Common myeloid progenitor, CD34-positive (primary cell): ENCODE measurements around the gene COL20A1.

ENCODE experiments used
- CTCF ChIA-PET: fragments of 350-600 bp; sonication (Branson Sonifier 250); formaldehyde crosslinking; loops from one replicate; lab custom pipeline; 2021; ENCODE audit warnings: antibody characterized with exemption; lab: Charles Lee
- POLR2A ChIA-PET: fragments of 350-600 bp; sonication (Branson Sonifier 250); formaldehyde crosslinking; loops from one replicate; lab custom pipeline; 2021; ENCODE audit warnings: antibody characterized with exemption; lab: Charles Lee
- DNase-seq, 3 donors: peaks; one replicate each; pipeline versions ENCODE4 v3.0.0 to v3.0.0-alpha.2; 2013
- H3K27ac ChIP-seq, 2 experiments: 1 replicate in 1 of 2; 2 replicates in 1 of 2; pipeline ENCODE4 v1.7.0; 2013; ENCODE audit warnings: inconsistent platforms in 2 of 2, low read length in 2 of 2, mild to moderate bottlenecking in 2 of 2, low read depth in 1 of 2, moderate library complexity in 1 of 2; ENCODE audit not compliant: severe bottlenecking in 2 of 2, insufficient read depth in 1 of 2, poor library complexity in 1 of 2
- H3K27me3 ChIP-seq, 5 experiments: replicated peaks in 2 of 5; 1 replicate in 3 of 5; 2 replicates in 2 of 5; pipeline versions ENCODE4 v1.6.1 to v1.7.0; 2013; ENCODE audit warnings: low read length in 4 of 5, mild to moderate bottlenecking in 2 of 5, moderate library complexity in 2 of 5, inconsistent platforms in 1 of 5; ENCODE audit not compliant: insufficient read depth in 5 of 5, control insufficient read depth in 4 of 5
- H3K36me3 ChIP-seq, 4 experiments: 1 replicate in 2 of 4; 2 replicates in 2 of 4; pipeline versions ENCODE4 v1.6.1 to v1.7.0; 2013; ENCODE audit warnings: low read length in 3 of 4, control low read depth in 1 of 4, mild to moderate bottlenecking in 1 of 4; ENCODE audit not compliant: control insufficient read depth in 4 of 4, insufficient read depth in 4 of 4
- H3K4me1 ChIP-seq, 4 experiments: 1 replicate in 3 of 4; 2 replicates in 1 of 4; pipeline versions ENCODE4 v1.6.1 to v1.7.1; 2013; ENCODE audit warnings: low read length in 3 of 4, mild to moderate bottlenecking in 3 of 4, control low read depth in 1 of 4, inconsistent platforms in 1 of 4, moderate library complexity in 1 of 4; ENCODE audit not compliant: control insufficient read depth in 4 of 4, insufficient read depth in 4 of 4; ENCODE audit errors: control extremely low read depth in 1 of 4
- H3K4me3 ChIP-seq, 7 experiments: 1 replicate in 4 of 7; 2 replicates in 3 of 7; pipeline versions ENCODE4 v1.5.1 to v1.7.0; 2013; ENCODE audit warnings: mild to moderate bottlenecking in 7 of 7, low read length in 6 of 7, moderate library complexity in 6 of 7, inconsistent platforms in 2 of 7, low read depth in 2 of 7, control low read depth in 1 of 7; ENCODE audit not compliant: insufficient read depth in 4 of 7, control insufficient read depth in 1 of 7; ENCODE audit errors: extremely low read depth in 1 of 7
- H3K9me3 ChIP-seq, 5 experiments: 1 replicate in 4 of 5; 2 replicates in 1 of 5; pipeline versions ENCODE4 v1.6.1 to v1.7.1; 2013; ENCODE audit warnings: low read length in 4 of 5, mild to moderate bottlenecking in 2 of 5, inconsistent platforms in 1 of 5, low read depth in 1 of 5, moderate library complexity in 1 of 5; ENCODE audit not compliant: control insufficient read depth in 4 of 5, insufficient read depth in 2 of 5; ENCODE audit errors: control extremely low read depth in 1 of 5
- WGBS: methylation state at CpG from one replicate; pipeline ENCODE4 v1.1.5; 2013; ENCODE audit not compliant: insufficient coverage; 5-methylcytosine and 5-hydroxymethylcytosine counted together

The COL20A1 gene

GRCh38 chr20:63307538-63308217, 14.7 kb downstream of the COL20A1 start:
- CTCF ChIA-PET, result interaction anchor here (0.8 to 5.3 kb wide), 3 partner anchors 17 to 75 kb away, joined by 3 to 55 read pairs (median 8); no protein-coding TSS in a partner anchor
- H3K27ac ChIP-seq, result no peak overlapping the region

DNA sequence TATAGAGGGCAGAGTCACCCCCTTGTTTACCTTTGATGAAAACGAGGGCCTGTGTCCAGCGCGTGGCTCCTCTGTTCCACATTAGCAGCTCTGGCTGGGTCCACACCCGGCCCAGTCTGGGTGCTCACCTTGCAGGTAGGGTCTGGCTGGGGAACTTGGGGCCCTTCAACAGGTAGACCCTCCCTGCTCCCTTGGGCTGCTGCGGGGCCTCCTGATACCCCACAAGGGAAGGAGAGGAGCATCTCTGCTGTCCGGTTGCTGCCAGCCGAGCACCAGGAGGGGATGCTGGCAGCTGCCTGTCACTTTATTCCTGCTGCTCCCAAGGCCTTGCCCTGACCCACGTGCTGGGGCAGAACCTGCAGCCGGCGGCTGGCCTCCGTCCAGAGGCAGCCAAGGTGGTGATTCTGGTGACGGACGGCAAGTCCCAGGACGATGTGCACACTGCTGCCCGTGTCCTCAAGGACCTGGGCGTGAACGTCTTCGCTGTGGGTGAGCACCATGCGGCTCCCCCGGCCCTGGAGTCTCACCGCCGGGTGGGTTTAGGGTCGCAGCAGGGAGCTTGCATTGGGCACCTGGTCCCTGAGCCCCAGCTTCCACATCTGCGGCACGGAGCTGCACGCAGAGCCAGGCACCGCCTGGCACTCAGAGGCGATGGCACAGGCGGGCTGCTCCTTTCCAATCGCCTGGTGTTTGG, 15.4 kb downstream of the COL20A1 start:
- Histone ChIP-seq H3K4me3 (no peak overlapping the region), H3K4me1 (no peaks in the 10 kb centered on the region), H3K9me3 (no peaks in the 10 kb centered on the region), H3K27ac (no peak overlapping the region), H3K36me3 (no peaks in the 10 kb centered on the region), H3K27me3 (peaks cover 0 to 15% (median 3%) of the 10 kb centered on the region in 5 experiments)
- no peak for DNase-seq
- CTCF ChIA-PET, result interaction anchor here (0.9 to 5.3 kb wide), 8 partner anchors 8 to 75 kb away, joined by 3 to 55 read pairs (median 7); no protein-coding TSS in a partner anchor
- POLR2A ChIA-PET, result interaction anchor here (0.5 kb wide), 1 partner anchor 10 kb away, joined by 3 read pairs; no protein-coding TSS in a partner anchor
- 89% methylated on average over 28 of the region's 30 CpGs for WGBS

More at GRCh38 chr20:63307538-63308217, 14.7 kb downstream of the COL20A1 start:
- Histone ChIP-seq H3K27me3 (peaks cover 0 to 15% (median 3%) of the 10 kb centered on the region in 5 experiments), H3K4me3 (no peak overlapping the region), H3K4me1 (no peaks in the 10 kb centered on the region), H3K36me3 (no peaks in the 10 kb centered on the region), H3K9me3 (no peaks in the 10 kb centered on the region)
- POLR2A ChIA-PET, result interaction anchor here (0.5 kb wide), 1 partner anchor 10 kb away, joined by 3 read pairs; no protein-coding TSS in a partner anchor
- DNase-seq, result no peak
- 85% methylated on average over 22 of the region's 23 CpGs for WGBS

DNA sequence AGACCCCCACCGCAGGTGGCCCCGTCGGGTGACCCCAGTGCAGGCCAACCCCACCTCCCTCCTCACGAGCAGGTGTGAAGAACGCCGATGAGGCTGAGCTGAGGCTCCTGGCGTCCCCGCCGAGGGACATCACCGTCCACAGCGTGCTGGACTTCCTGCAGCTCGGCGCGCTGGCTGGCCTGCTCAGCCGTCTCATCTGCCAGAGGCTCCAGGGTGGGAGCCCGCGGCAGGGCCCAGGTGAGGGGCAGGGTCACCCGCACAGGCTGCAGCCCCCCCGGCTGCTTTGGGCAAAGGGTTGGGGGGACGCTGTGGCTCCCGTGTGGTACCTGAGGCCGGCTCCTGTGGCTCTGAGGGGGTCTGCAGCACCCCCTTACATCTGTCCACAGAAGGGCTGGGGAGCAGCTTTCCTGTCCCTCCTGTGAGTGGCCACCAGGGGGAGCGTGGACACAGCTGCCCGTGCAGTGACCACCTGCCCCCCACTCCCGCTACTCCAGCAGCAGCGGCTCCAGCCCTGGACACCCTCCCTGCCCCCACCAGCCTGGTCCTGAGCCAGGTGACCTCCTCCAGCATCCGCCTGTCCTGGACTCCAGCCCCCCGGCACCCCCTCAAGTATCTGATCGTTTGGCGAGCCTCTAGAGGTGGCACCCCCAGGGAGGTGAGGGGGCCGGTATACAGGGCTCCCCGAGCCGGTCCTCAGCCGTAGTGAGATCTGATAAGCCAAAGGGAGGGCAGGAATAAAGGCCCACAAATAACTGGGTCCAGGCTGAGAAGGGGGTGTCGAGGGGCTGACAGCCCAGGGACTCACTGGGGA, 16.5 kb downstream of the COL20A1 start:
- Histone ChIP-seq H3K9me3 (no peaks in the 10 kb centered on the region), H3K36me3 (no peaks in the 10 kb centered on the region), H3K27ac (no peak overlapping the region), H3K4me3 (no peak overlapping the region), H3K4me1 (no peaks in the 10 kb centered on the region), H3K27me3 (peaks cover 0 to 15% (median 3%) of the 10 kb centered on the region in 5 experiments)
- 59% methylated on average over 33 of the region's 35 CpGs for WGBS
- POLR2A ChIA-PET, result interaction anchor here (0.6 to 1.0 kb wide), 2 partner anchors 50 to 72 kb away, joined by 4 to 5 read pairs; no protein-coding TSS in a partner anchor
- DNase-seq, result peak; percentile 19 to 46 (median 44)
- CTCF ChIA-PET, result interaction anchor here (0.9 to 5.3 kb wide), 11 partner anchors 9 to 74 kb away, joined by 3 to 55 read pairs (median 4); no protein-coding TSS in a partner anchor

- Histone ChIP-seq H3K4me3 (no peak overlapping the region), H3K9me3 (no peaks in the 10 kb centered on the region), H3K36me3 (no peaks in the 10 kb centered on the region), H3K27me3 (peaks cover 0 to 12% (median under 1%) of the 10 kb centered on the region in 5 experiments), H3K4me1 (no peaks in the 10 kb centered on the region), H3K27ac (no peak overlapping the region)
- CTCF ChIA-PET, result interaction anchor here (0.6 to 5.3 kb wide), 9 partner anchors 9 to 74 kb away, joined by 3 to 55 read pairs (median 6); no protein-coding TSS in a partner anchor
- POLR2A ChIA-PET, result no interaction called here
- WGBS, result 96% methylated on average over 8 of the region's 20 CpGs
- DNase-seq, result no peak
Observed at GRCh38 chr20:63310265-63310991, 17.4 kb downstream of the COL20A1 start.

- Histone ChIP-seq H3K36me3 (no peaks in the 10 kb centered on the region), H3K4me1 (no peaks in the 10 kb centered on the region), H3K9me3 (no peaks in the 10 kb centered on the region), H3K4me3 (no peak overlapping the region), H3K27me3 (peaks cover 0 to 8% (median 0%) of the 10 kb centered on the region in 5 experiments), H3K27ac (no peak overlapping the region)
- WGBS, result 96% methylated on average over 24 of the region's 29 CpGs
- POLR2A ChIA-PET, result no interaction called here
- CTCF ChIA-PET, result interaction anchor here (0.6 to 5.3 kb wide), 5 partner anchors 8 to 72 kb away, joined by 3 to 55 read pairs (median 9); no protein-coding TSS in a partner anchor
- DNase-seq, result no peak
Observed at GRCh38 chr20:63311186-63311832, 18.3 kb downstream of the COL20A1 start.

DNA sequence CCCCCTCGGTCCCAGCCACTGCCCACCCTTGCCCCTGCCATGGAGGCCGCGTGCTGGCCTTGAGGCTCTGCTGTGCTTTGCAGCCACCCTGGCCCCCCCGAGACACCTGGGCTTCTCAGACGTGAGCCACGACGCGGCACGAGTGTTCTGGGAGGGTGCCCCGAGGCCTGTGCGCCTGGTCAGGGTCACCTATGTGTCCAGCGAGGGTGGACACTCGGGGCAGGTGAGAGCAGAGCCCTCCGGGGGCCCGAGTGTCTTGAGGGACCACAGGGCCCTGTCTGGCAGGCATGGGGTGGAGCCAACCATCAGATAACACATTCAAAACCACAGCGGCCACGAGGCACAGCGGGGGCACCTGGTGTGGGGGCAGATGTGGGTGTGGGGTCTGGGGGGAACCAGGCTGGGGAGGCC, 18.9 kb downstream of the COL20A1 start:
- POLR2A ChIA-PET, result no interaction called here
- H3K27me3 ChIP-seq, result peaks cover 0 to 8% (median 0%) of the 10 kb centered on the region in 5 experiments
- DNase-seq, result no peak

More for the DNA sequence above, 18.9 kb downstream of the COL20A1 start:
- no peaks in the 10 kb centered on the region for H3K9me3 ChIP-seq
- H3K27ac ChIP-seq, result no peak overlapping the region
- H3K36me3 ChIP-seq, result no peaks in the 10 kb centered on the region
- H3K4me1 ChIP-seq, result no peaks in the 10 kb centered on the region
- H3K4me3 ChIP-seq, result no peak overlapping the region
- CTCF ChIA-PET, result interaction anchor here (5.3 kb wide), 1 partner anchor 71 kb away, joined by 55 read pairs; no protein-coding TSS in a partner anchor
- 91% methylated on average over 12 of the region's 18 CpGs for WGBS
